ENCODE results near the gene ELMO1. TPM values are rescaled to one million over a fixed set of nuclear protein-coding genes. Genes with fewer than 3 reads are reported as not detected.

The ELMO1 gene
- polyA plus RNA-seq, 1 donor (not counting 4 experiments of a cell fraction or from before 2014, with no cell fraction given) = not detected

DNA sequence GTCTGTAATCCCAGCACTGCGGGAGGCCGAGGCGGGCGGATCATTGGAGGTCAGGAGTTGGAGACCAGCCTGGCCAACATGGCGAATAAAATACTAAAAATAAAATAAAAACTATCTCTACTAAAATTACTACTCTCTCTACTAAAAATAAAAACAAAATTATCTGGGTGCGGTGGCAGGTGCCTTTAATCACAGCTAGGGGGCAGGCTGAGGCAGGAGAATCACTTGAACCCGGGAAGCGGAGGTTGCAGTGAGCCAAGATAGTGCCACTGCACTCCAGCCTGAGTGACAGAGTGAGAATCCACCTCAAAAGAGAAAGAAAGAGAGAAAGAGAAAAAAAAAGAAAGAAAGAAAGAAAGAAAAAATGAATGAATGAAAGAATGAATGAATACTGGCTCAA lies 351.4 kb downstream of the ELMO1 start:
- no peak for DNase-seq (ENCODE audit: low read depth, low spot score)

DNA sequence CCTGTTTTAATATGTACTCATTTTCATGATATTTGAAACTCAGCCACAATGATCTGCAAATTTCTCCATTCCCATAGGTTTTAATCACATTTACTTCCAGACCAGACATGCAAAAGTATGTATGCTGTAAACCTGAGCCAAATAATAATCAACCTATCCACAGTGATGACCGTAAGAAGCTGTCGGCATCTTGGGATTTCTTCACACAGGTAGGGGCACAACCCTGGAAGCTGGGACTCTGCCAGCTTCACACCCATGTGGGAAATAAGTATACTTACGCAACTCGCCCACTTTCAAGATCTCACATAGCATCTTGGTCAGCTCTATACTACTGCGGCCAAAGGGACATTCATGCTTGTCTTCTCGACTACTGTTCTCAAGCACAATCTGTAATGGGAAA lies 352.3 kb downstream of the ELMO1 start:
- FAIRE-seq (peak; percentile 76), DNase-seq (ENCODE audit: low read depth, low spot score) (peak; percentile 30)
- Histone ChIP-seq H3K79me2 (ENCODE audit: control insufficient read depth, insufficient read depth, low read length) (no peaks in the 10 kb centered on the region), H3K27me3 (ENCODE audit: control insufficient read depth, extremely low read depth, insufficient read depth, low read length) (no peaks in the 10 kb centered on the region), H3K9me3 (ENCODE audit: control insufficient read depth, low read depth, low read length) (no peaks in the 10 kb centered on the region), H3K4me1 (ENCODE audit: control insufficient read depth, extremely low read depth, insufficient read depth, low read length) (no peaks in the 10 kb centered on the region), H3K9me1 (ENCODE audit: control insufficient read depth, extremely low read depth, insufficient read depth, low read length) (no peaks in the 10 kb centered on the region), H3K9ac (ENCODE audit: control insufficient read depth, extremely low read depth, insufficient read depth, low read length) (no peak overlapping the region), H3K4me3 (ENCODE audit: control insufficient read depth in 2 of 3, extremely low read depth in 1 of 3, insufficient read depth in 2 of 3, low read depth in 1 of 3, low read length in 3 of 3) (no peak overlapping the region), H2AFZ (ENCODE audit: control insufficient read depth, low read length) (no peak overlapping the region), H3K27ac (ENCODE audit: control insufficient read depth, insufficient read depth, low read length) (no peak overlapping the region), H3K36me3 (ENCODE audit: control insufficient read depth in 2 of 2, extremely low read depth in 1 of 2, insufficient read depth in 2 of 2, low read length in 2 of 2) (no peaks in the 10 kb centered on the region), H4K20me1 (ENCODE audit: control insufficient read depth, extremely low read depth, insufficient read depth, low read length) (no peaks in the 10 kb centered on the region), H3K4me2 (ENCODE audit: control insufficient read depth, extremely low read depth, insufficient read depth, low read depth, low read length) (no peak overlapping the region)
- TF ChIP-seq, protein P1, sequence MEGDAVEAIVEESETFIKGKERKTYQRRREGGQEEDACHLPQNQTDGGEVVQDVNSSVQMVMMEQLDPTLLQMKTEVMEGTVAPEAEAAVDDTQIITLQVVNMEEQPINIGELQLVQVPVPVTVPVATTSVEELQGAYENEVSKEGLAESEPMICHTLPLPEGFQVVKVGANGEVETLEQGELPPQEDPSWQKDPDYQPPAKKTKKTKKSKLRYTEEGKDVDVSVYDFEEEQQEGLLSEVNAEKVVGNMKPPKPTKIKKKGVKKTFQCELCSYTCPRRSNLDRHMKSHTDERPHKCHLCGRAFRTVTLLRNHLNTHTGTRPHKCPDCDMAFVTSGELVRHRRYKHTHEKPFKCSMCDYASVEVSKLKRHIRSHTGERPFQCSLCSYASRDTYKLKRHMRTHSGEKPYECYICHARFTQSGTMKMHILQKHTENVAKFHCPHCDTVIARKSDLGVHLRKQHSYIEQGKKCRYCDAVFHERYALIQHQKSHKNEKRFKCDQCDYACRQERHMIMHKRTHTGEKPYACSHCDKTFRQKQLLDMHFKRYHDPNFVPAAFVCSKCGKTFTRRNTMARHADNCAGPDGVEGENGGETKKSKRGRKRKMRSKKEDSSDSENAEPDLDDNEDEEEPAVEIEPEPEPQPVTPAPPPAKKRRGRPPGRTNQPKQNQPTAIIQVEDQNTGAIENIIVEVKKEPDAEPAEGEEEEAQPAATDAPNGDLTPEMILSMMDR (optimal IDR thresholded peaks at IDR 0.05 in 1 of 3, IDR thresholded peaks at IDR 0.05 in 1 of 3, conservative IDR thresholded peaks at IDR 0.05 in 1 of 3; ENCODE audit: extremely low read depth in 1 of 3, insufficient read depth in 2 of 3, low read length in 3 of 3) = no peak
- no peak for TF ChIP-seq EZH2 (IDR thresholded peaks at IDR 0.05; ENCODE audit: low read length)
- dilution Hi-C loops (cut with MboI; ENCODE audit: extremely low pct_ligation_motif_present, low sequenced_read_pairs) = no loop called here

More for the DNA sequence above, 351.4 kb downstream of the ELMO1 start:
- FAIRE-seq = no peak
- Histone ChIP-seq H3K9me3 (ENCODE audit: control insufficient read depth, low read depth, low read length) (no peaks in the 10 kb centered on the region), H3K9ac (ENCODE audit: control insufficient read depth, extremely low read depth, insufficient read depth, low read length) (no peak overlapping the region), H3K79me2 (ENCODE audit: control insufficient read depth, insufficient read depth, low read length) (no peaks in the 10 kb centered on the region), H3K36me3 (ENCODE audit: control insufficient read depth in 2 of 2, extremely low read depth in 1 of 2, insufficient read depth in 2 of 2, low read length in 2 of 2) (no peaks in the 10 kb centered on the region), H4K20me1 (ENCODE audit: control insufficient read depth, extremely low read depth, insufficient read depth, low read length) (no peaks in the 10 kb centered on the region), H3K4me3 (ENCODE audit: control insufficient read depth in 2 of 3, extremely low read depth in 1 of 3, insufficient read depth in 2 of 3, low read depth in 1 of 3, low read length in 3 of 3) (no peak overlapping the region), H2AFZ (ENCODE audit: control insufficient read depth, low read length) (no peak overlapping the region), H3K9me1 (ENCODE audit: control insufficient read depth, extremely low read depth, insufficient read depth, low read length) (no peaks in the 10 kb centered on the region), H3K27me3 (ENCODE audit: control insufficient read depth, extremely low read depth, insufficient read depth, low read length) (no peaks in the 10 kb centered on the region), H3K27ac (ENCODE audit: control insufficient read depth, insufficient read depth, low read length) (no peak overlapping the region), H3K4me2 (ENCODE audit: control insufficient read depth, extremely low read depth, insufficient read depth, low read depth, low read length) (no peak overlapping the region), H3K4me1 (ENCODE audit: control insufficient read depth, extremely low read depth, insufficient read depth, low read length) (no peaks in the 10 kb centered on the region)
- no peak for TF ChIP-seq EZH2 (IDR thresholded peaks at IDR 0.05; ENCODE audit: low read length)
- TF ChIP-seq, protein P1 (optimal IDR thresholded peaks at IDR 0.05 in 1 of 3, IDR thresholded peaks at IDR 0.05 in 1 of 3, conservative IDR thresholded peaks at IDR 0.05 in 1 of 3; ENCODE audit: extremely low read depth in 1 of 3, insufficient read depth in 2 of 3, low read length in 3 of 3) = peak in 1 of 3 experiments; percentile 9
- dilution Hi-C loops (cut with MboI; ENCODE audit: extremely low pct_ligation_motif_present, low sequenced_read_pairs) = no loop called here

Measured in keratinocyte (primary cell).